T-helper 9 cell (primary cell): ENCODE results near the gene AK6.
A peak's percentile ranks its signal among the peaks of the same experiment; 100 is the strongest.
"Not testable (repeated sequence)": the region's sequence is repeated elsewhere in the genome, so short reads cannot be mapped to it uniquely, and the experiment has no call there.

Experiments used
- DNase-seq: peaks from one replicate; pipeline ENCODE4 v3.0.0-alpha.2; 2020
- total RNA-seq, 2 donors: gene quantifications; one replicate each; lab custom pipeline; 2026; lab: John Stamatoyannopoulos, UW

AK6 gene
- 5.1 to 13.8 reads per million in 2 donors for total RNA-seq

GRCh38 chr5:69369340-69370121 is at the start of gene AK6, which contains the start of the genes RAD17 and TAF9:
Gene AK6 (minus strand): TSS chr5:69369520. CDS start chr5:69369490, 30 bp downstream.
Gene RAD17 (plus strand): TSS chr5:69369818. CDS start chr5:69372209, 2,391 bp downstream.
Gene TAF9 (minus strand): TSS chr5:69369520. CDS start chr5:69365737, 3,783 bp downstream.
- DNase-seq, result peak; percentile 86

- DNase-seq, result no peak
Measured at GRCh38 chr5:69418554-69418953, 49.2 kb upstream of the AK6 start.

GRCh38 chr5:69416699-69417098 is 47.4 kb upstream of the AK6 start:
- no peak for DNase-seq

- DNase-seq, result no peak
Measured at GRCh38 chr5:69416180-69416579, 46.9 kb upstream of the AK6 start.

GRCh38 chr5:69415584-69415958 is 46.3 kb upstream of the AK6 start:
- no peak for DNase-seq

- DNase-seq, result peak; percentile 38
Measured at GRCh38 chr5:69414885-69415583, 45.7 kb upstream of the AK6 start, which contains the start of gene MARVELD2. Gene MARVELD2 (plus strand): TSS chr5:69415116. CDS start chr5:69419386, 4,270 bp downstream.

- no peak for DNase-seq
Measured at GRCh38 chr5:69404659-69405330, 35.5 kb upstream of the AK6 start.

- no peak for DNase-seq
Measured at GRCh38 chr5:69378376-69378775, 9.1 kb upstream of the AK6 start.

- no peak for DNase-seq
Measured at GRCh38 chr5:69374911-69375446, 5.7 kb upstream of the AK6 start.

GRCh38 chr5:69372394-69372793 is 3.1 kb upstream of the AK6 start:
- DNase-seq, result no peak

- DNase-seq, result not testable (repeated sequence)
Measured at GRCh38 chr5:69370335-69370734, 1.0 kb upstream of the AK6 start.

- DNase-seq, result no peak
Measured at GRCh38 chr5:69368458-69369339, 621 bp downstream of the AK6 start.

GRCh38 chr5:69367697-69368279 is 1.5 kb downstream of the AK6 start:
- no peak for DNase-seq

GRCh38 chr5:69364850-69365249 is 4.5 kb downstream of the AK6 start:
- DNase-seq, result no peak

GRCh38 chr5:69364414-69364813 is 4.9 kb downstream of the AK6 start:
- DNase-seq, result no peak

- DNase-seq, result no peak
Measured at GRCh38 chr5:69360442-69360841, 8.9 kb downstream of the AK6 start.

GRCh38 chr5:69359699-69360098 is 9.6 kb downstream of the AK6 start:
- DNase-seq, result no peak

- no peak for DNase-seq
Measured at GRCh38 chr5:69350664-69351063, 18.7 kb downstream of the AK6 start.

- no peak for DNase-seq
Measured at GRCh38 chr5:69343083-69343482, 26.2 kb downstream of the AK6 start.

GRCh38 chr5:69341520-69342161 is 27.7 kb downstream of the AK6 start:
- DNase-seq, result no peak

GRCh38 chr5:69335341-69335935 is 33.9 kb downstream of the AK6 start:
- DNase-seq, result no peak
